Vagina (tissue), 2 donors: ENCODE results near the gene SLC6A6. TPM values are rescaled to one million over a fixed set of nuclear protein-coding genes. Genes with fewer than 3 reads are reported as not detected.

Experiments
- DNase-seq, 2 donors: peaks; one replicate each; pipeline ENCODE4 v3.0.0-alpha.2; 2017; ENCODE audit errors: extremely low spot score in 2 of 2
- H3K27ac ChIP-seq: fragments of 200-600 bp; sonication (generic); one replicate; pipeline ENCODE4 v1.5.1; 2019
- H3K27me3 ChIP-seq: fragments of 200-600 bp; sonication (generic); one replicate; pipeline ENCODE4 v1.5.1; 2019
- H3K36me3 ChIP-seq, 2 donors: fragments of 200-600 bp; sonication (generic); one replicate each; pipeline ENCODE4 v1.5.1; 2017 to 2019
- H3K4me1 ChIP-seq: fragments of 200-600 bp; sonication (generic); one replicate; pipeline ENCODE4 v1.5.1; 2019
- H3K4me3 ChIP-seq, 2 donors: fragments of 200-600 bp; sonication (generic); 1 replicate in 1 of 2; 2 replicates in 1 of 2; pipeline ENCODE4 v1.5.1; 2016 to 2019
- H3K9me3 ChIP-seq: fragments of 200-600 bp; sonication (generic); one replicate; pipeline ENCODE4 v1.5.1; 2019
- POLR2A ChIP-seq, 2 donors: fragments of 450-650 bp; IDR thresholded peaks; one replicate each; pipeline ENCODE4 v1.6.1; 2017; ENCODE audit warnings: antibody characterized with exemption in 2 of 2, mild to moderate bottlenecking in 2 of 2, moderate library complexity in 2 of 2
- POLR2AphosphoS5 ChIP-seq, 2 donors: sonication (generic); formaldehyde crosslinking; IDR thresholded peaks; one replicate each; pipeline ENCODE4 v1.9.0; 2017; ENCODE audit warnings: antibody characterized with exemption in 2 of 2, mild to moderate bottlenecking in 2 of 2, low read depth in 1 of 2; ENCODE audit not compliant: insufficient read depth in 1 of 2
- intact Hi-C: fragments of 100-400 bp; cut with DNase I; formaldehyde crosslinking; loops from one replicate; pipeline ENCODE4 v1.15.1; 2023
- total RNA-seq: library from RNA; depleted of rRNA; stranded (reverse); fragments of >200 nt; gene quantifications from one replicate; pipeline ENCODE4 v1.2.3, GENCODE V29; 2016
- TF ChIP-seq, protein P1 (sequence below), 3 experiments: fragments of 450-650 bp in 2 of 3; fragments of 200-600 bp in 1 of 3; sonication (generic) in 1 of 3; IDR thresholded peaks; one replicate each; pipeline ENCODE4 v1.5.1; 2017 to 2019; ENCODE audit warnings: antibody characterized with exemption in 3 of 3, mild to moderate bottlenecking in 2 of 3, moderate library complexity in 2 of 3

Gene SLC6A6
- total RNA-seq = 30.7 TPM

DNA sequence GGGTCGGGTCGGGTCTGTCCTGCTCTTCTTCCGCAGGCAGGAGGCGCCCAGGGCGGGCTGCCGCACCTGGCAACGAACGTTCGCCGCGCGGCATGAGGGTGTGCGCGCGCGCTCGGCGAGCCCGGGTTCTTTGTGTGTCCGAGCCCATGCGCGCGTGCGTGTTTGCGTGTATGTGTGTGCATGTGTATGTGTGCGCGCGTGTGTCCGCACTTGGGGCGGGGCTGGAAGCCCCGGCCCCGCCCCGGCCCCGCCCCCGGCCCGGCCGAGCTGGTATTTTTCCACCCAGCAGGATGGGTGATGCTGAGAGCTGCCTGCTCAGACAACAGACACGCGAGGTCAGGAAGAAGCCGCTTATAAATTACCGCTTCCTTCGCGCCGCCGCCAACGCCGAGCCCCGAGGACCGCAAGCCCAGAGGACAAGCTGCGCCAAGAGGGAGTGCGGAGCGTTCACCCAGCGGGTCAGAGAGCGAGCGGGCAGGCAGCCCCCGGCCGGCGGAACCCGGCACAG, at the start of gene SLC6A6:
Gene SLC6A6, plus strand, starts transcription at position 303 of the 508 bp plus-strand sequence. CDS start 41,029 bp downstream, outside the sequence.
- H3K9me3 ChIP-seq = no peaks in the 10 kb centered on the region
- peak within 1 kb of the TSS; percentile 81 for H3K27ac ChIP-seq
- peak within 1 kb of the TSS; percentile 68 to 89 for H3K4me3 ChIP-seq
- TF ChIP-seq POLR2AphosphoS5 (IDR thresholded peaks at IDR 0.05; ENCODE audit: insufficient read depth in 1 of 2, low read depth in 1 of 2) = peak; percentile 56 to 70
- TF ChIP-seq, protein P1, sequence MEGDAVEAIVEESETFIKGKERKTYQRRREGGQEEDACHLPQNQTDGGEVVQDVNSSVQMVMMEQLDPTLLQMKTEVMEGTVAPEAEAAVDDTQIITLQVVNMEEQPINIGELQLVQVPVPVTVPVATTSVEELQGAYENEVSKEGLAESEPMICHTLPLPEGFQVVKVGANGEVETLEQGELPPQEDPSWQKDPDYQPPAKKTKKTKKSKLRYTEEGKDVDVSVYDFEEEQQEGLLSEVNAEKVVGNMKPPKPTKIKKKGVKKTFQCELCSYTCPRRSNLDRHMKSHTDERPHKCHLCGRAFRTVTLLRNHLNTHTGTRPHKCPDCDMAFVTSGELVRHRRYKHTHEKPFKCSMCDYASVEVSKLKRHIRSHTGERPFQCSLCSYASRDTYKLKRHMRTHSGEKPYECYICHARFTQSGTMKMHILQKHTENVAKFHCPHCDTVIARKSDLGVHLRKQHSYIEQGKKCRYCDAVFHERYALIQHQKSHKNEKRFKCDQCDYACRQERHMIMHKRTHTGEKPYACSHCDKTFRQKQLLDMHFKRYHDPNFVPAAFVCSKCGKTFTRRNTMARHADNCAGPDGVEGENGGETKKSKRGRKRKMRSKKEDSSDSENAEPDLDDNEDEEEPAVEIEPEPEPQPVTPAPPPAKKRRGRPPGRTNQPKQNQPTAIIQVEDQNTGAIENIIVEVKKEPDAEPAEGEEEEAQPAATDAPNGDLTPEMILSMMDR (IDR thresholded peaks at IDR 0.05) = peak in 2 of 3 experiments; percentile 1 to 37
- TF ChIP-seq POLR2A (IDR thresholded peaks at IDR 0.05) = peak in 1 of 2 donors; percentile 57
- DNase-seq = peak; percentile 97 to 98
- intact Hi-C loops = no loop called here
- H3K27me3 ChIP-seq = no peaks in the 10 kb centered on the region
- peaks cover 45% of the 10 kb centered on the region for H3K4me1 ChIP-seq
- no peaks in the 10 kb centered on the region for H3K36me3 ChIP-seq

- Histone ChIP-seq H3K36me3 (no peaks in the 10 kb centered on the region), H3K4me3 (no peak overlapping the region), H3K4me1 (no peaks in the 10 kb centered on the region), H3K27ac (no peak overlapping the region), H3K9me3 (no peaks in the 10 kb centered on the region), H3K27me3 (no peaks in the 10 kb centered on the region)
- intact Hi-C loops = no loop called here
- TF ChIP-seq, protein P1 (IDR thresholded peaks at IDR 0.05) = no peak
- TF ChIP-seq POLR2A (IDR thresholded peaks at IDR 0.05) (no peak), POLR2AphosphoS5 (IDR thresholded peaks at IDR 0.05; ENCODE audit: insufficient read depth in 1 of 2, low read depth in 1 of 2) (no peak)
- no peak for DNase-seq
These were observed 48.9 kb upstream of the SLC6A6 start for GRCh38 chr3:14353502-14353901.

- DNase-seq = no peak
- TF ChIP-seq, protein P1 (IDR thresholded peaks at IDR 0.05) = no peak
- no peak for TF ChIP-seq POLR2A (IDR thresholded peaks at IDR 0.05)
- no peak for TF ChIP-seq POLR2AphosphoS5 (IDR thresholded peaks at IDR 0.05; ENCODE audit: insufficient read depth in 1 of 2, low read depth in 1 of 2)
- Histone ChIP-seq H3K27ac (peak overlapping the region; percentile 59), H3K9me3 (no peaks in the 10 kb centered on the region), H3K36me3 (no peaks in the 10 kb centered on the region), H3K4me1 (peaks cover 7% of the 10 kb centered on the region), H3K27me3 (no peaks in the 10 kb centered on the region), H3K4me3 (no peak overlapping the region)
- intact Hi-C loops = no loop called here
These were observed 44.9 kb upstream of the SLC6A6 start for GRCh38 chr3:14357463-14357862.

- no peaks in the 10 kb centered on the region for H3K27me3 ChIP-seq
- no peaks in the 10 kb centered on the region for H3K36me3 ChIP-seq
- intact Hi-C loops = no loop called here
- TF ChIP-seq, protein P1 (IDR thresholded peaks at IDR 0.05) = no peak
- no peak for TF ChIP-seq POLR2A (IDR thresholded peaks at IDR 0.05)
- peak; percentile 83 to 88 for TF ChIP-seq POLR2AphosphoS5 (IDR thresholded peaks at IDR 0.05; ENCODE audit: insufficient read depth in 1 of 2, low read depth in 1 of 2)
- peaks cover 7% of the 10 kb centered on the region for H3K4me1 ChIP-seq
- DNase-seq = peak in 1 of 2 donors; percentile 93
- no peak overlapping the region for H3K4me3 ChIP-seq
- H3K9me3 ChIP-seq = no peaks in the 10 kb centered on the region
- peak overlapping the region; percentile 59 for H3K27ac ChIP-seq
These were observed 43.8 kb upstream of the SLC6A6 start for GRCh38 chr3:14358426-14359211.

DNA sequence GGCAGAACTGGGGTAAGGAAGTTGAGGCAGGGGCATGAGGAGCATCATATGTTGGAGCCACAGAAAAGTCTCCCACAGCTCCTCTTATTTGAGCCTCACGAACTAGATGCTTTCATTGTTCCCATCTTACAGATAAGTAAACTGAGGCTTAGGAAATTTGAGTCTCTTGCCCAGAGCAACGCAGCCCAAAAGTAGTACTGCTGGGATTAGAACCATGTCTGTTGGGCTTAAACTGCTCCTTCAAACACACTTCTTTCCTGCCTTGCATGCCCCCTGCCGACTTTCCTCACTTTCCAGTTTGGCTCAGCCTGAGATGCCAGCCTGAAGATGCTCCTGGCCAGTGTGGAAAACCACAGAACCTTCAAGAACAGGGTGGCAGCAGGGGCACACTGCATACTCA, 43.1 kb upstream of the SLC6A6 start:
- TF ChIP-seq POLR2AphosphoS5 (IDR thresholded peaks at IDR 0.05; ENCODE audit: insufficient read depth in 1 of 2, low read depth in 1 of 2) = no peak
- TF ChIP-seq, protein P1 (IDR thresholded peaks at IDR 0.05) = no peak
- no peak for TF ChIP-seq POLR2A (IDR thresholded peaks at IDR 0.05)
- intact Hi-C loops = no loop called here
- H3K27me3 ChIP-seq = no peaks in the 10 kb centered on the region
- no peak for DNase-seq
- H3K36me3 ChIP-seq = no peaks in the 10 kb centered on the region
- no peak overlapping the region for H3K4me3 ChIP-seq
- peaks cover 7% of the 10 kb centered on the region for H3K4me1 ChIP-seq
- no peaks in the 10 kb centered on the region for H3K9me3 ChIP-seq
- H3K27ac ChIP-seq = no peak overlapping the region
